GM13977 (cell line): ENCODE measurements around the gene MYBL2.

ENCODE experiments used
- DNase-seq: peaks from one replicate; pipeline ENCODE4 v3.0.0; 2012; ENCODE audit warnings: low spot score
- in situ Hi-C: fragments of 300-500 bp; cut with MboI; formaldehyde crosslinking; loops from one replicate; pipeline ENCODE4 v1.12.0; 2022; ENCODE audit warnings: low sequenced_read_pairs, low pct_unique_long_range_greater_than_20kb, mixed read lengths, inconsistent platforms; ENCODE audit not compliant: unreplicated experiment
- TF ChIP-seq, protein P1 (sequence below): IDR thresholded peaks from 2 replicates; pipeline ENCODE4 v1.5.1; 2012; ENCODE audit warnings: mild to moderate bottlenecking, control low read depth; ENCODE audit not compliant: insufficient read depth; ENCODE audit errors: extremely low read depth, missing control alignments

MYBL2 gene

DNA sequence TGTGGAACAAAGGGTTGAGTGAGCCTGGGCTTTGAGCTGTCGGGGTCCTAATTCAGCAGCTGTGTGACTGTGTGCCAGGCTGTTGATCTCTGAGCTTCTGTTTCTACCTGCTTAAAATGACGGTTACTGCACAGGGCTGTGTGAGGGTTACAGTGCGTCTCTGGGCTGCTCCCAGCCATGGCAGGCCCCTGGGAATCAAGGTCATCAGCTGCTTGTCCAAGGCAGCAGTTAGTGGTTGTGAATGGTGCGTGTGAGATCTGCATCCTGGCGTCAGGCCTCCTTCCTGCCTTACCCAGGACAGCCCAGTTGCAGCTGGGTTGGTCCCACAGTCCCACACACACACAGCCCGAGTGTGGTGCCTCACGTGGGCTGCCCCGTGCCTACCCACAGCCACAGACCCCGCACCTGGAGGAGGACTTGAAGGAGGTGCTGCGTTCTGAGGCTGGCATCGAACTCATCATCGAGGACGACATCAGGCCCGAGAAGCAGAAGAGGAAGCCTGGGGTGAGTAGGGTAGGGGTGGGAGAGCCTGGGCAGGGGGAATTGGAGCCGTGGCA, 44.3 kb downstream of the MYBL2 start:
- in situ Hi-C loops: no loop called here
- TF ChIP-seq, protein P1, sequence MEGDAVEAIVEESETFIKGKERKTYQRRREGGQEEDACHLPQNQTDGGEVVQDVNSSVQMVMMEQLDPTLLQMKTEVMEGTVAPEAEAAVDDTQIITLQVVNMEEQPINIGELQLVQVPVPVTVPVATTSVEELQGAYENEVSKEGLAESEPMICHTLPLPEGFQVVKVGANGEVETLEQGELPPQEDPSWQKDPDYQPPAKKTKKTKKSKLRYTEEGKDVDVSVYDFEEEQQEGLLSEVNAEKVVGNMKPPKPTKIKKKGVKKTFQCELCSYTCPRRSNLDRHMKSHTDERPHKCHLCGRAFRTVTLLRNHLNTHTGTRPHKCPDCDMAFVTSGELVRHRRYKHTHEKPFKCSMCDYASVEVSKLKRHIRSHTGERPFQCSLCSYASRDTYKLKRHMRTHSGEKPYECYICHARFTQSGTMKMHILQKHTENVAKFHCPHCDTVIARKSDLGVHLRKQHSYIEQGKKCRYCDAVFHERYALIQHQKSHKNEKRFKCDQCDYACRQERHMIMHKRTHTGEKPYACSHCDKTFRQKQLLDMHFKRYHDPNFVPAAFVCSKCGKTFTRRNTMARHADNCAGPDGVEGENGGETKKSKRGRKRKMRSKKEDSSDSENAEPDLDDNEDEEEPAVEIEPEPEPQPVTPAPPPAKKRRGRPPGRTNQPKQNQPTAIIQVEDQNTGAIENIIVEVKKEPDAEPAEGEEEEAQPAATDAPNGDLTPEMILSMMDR: no peak
- DNase-seq: peak; percentile 25

DNA sequence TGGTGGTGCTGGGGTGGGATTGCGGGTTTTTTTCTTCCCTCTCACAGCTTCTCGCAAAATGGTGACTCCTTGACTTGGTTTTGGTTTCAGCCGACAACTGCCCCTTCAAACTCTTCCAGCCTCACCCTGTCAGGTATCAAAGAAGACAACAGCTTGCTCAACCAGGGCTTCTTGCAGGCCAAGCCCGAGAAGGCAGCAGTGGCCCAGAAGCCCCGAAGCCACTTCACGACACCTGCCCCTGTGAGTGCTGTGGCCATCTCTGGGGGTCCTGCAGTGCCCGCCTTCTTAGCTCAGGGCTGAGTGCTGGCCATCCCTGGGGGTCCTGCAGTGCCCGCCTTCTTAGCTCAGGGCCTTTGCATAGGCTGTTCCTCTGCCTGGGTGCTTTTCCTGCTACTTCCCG, 48.1 kb downstream of the MYBL2 start:
- TF ChIP-seq, protein P1: no peak
- DNase-seq: no peak
- in situ Hi-C loops: no loop called here

DNA sequence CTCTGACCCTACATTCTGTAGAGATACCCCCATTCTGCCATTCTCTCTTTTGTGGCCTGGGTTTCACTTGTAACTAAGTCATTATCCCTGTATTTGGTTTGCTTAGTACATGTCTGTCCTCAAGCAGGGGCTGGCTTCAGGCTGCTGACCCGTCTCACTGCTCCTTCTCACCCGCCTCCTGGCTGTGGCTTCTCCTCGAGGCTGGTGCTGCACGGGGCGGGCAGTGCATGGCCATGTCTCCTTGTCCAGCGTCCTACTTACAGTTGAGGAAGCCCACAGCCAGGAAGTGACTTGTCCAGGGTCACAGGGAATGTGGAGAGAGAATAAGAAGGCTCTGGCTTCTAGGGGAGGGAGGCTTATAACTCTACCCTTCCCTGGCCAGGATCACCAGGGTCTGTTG, 48.6 kb downstream of the MYBL2 start:
- in situ Hi-C loops: no loop called here
- TF ChIP-seq, protein P1: no peak
- no peak for DNase-seq

DNA sequence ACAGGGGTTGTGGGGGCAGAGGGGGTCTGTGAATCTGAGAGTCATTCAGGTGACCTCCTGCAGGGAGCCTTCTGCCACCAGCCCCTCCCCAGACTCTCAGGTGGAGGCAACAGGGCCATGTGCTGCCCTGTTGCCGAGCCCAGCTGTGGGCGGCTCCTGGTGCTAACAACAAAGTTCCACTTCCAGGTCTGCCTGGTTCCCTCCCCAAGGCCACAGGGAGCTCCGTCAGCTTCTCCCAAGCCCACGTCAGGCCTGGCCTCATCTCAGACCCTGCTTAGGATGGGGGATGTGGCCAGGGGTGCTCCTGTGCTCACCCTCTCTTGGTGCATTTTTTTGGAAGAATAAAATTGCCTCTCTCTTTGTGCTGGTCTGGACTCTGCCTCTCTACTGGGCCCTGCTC, 49.2 kb downstream of the MYBL2 start:
- TF ChIP-seq, protein P1: no peak
- DNase-seq: no peak
- in situ Hi-C loops: no loop called here

DNA sequence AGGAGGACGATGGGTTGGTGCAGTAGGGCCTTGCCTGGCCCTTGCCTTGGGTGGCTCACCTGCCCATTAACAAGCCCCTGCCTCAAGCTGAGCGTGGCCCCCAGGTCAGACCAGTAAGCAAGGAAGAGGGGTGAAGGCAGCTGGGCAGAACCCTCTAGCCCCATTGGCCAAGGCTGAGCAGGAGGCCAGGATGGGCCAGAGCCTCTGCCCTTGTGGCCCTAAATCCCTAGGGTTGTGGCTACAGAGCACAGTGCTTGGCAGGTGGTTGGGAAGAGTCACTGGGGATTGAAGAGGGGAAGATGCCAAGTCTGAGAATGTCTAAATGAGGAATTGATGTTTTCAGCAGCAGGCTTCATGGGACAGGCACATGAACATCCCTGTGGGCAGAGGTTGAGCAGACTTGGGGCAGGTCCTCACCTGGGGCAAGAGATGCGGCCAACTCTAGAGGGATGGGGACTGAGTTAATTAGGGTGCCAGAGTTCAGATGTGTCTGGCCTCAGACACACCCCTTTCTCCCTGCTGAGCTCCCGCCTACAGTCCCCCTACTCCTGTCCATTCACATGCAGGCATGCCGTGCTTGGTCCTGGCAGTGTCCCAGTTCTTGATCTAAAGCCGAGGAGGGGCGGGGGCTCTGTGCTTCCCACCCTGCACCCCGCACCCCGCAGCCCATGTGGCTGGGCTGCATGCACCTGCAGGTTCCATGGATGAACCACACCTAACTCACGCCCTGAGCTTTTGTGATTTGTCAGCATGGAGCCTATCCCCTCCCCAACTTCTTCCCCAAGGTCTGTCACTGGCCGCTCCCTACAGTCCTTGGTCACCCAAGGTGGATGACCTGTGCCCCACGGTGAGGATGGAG, 50.1 kb downstream of the MYBL2 start:
- DNase-seq: no peak
- in situ Hi-C loops: no loop called here
- TF ChIP-seq, protein P1: no peak

DNA sequence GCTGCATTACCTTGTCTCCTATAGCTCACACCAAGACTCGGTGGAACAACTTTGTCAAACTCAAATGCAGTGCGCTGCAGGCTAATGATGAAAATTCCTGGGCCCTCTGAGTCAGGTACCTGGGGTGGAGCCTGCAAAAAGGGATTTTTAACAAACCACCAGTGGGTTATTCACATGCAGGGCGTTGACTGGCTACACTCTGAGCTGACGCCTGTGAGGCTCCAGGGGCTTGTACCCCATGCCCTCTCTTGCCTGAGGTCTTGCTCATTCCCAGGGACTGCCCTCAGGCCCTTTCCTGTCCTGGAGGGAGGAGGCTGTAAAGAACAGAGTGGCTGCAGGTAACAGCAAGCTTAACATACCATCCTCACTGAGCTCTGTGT, 50.7 kb downstream of the MYBL2 start:
- TF ChIP-seq, protein P1: no peak
- in situ Hi-C loops: no loop called here
- no peak for DNase-seq
